Body of pancreas (tissue), 4 donors: ENCODE results near the gene OSBPL2.

Experiments
- CTCF ChIP-seq, 7 experiments: fragments of 450-650 bp in 4 of 7; fragments of 200-600 bp in 3 of 7; sonication (generic) in 3 of 7; IDR thresholded peaks; one replicate each; pipeline ENCODE4 v1.5.1; 2016 to 2019; ENCODE audit warnings: antibody characterized with exemption in 7 of 7
- POLR2A ChIP-seq, 3 donors: fragments of 450-650 bp; IDR thresholded peaks; one replicate each; pipeline ENCODE4 v1.6.1; 2016; ENCODE audit warnings: antibody characterized with exemption in 3 of 3, mild to moderate bottlenecking in 2 of 3

- TF ChIP-seq CTCF (IDR thresholded peaks at IDR 0.05): no peak
- TF ChIP-seq POLR2A (IDR thresholded peaks at IDR 0.05): no peak
Measured at GRCh38 chr20:62248890-62249560, 10.7 kb downstream of the OSBPL2 start.
